ENCODE results near the gene ANXA4.

Gene ANXA4

DNA sequence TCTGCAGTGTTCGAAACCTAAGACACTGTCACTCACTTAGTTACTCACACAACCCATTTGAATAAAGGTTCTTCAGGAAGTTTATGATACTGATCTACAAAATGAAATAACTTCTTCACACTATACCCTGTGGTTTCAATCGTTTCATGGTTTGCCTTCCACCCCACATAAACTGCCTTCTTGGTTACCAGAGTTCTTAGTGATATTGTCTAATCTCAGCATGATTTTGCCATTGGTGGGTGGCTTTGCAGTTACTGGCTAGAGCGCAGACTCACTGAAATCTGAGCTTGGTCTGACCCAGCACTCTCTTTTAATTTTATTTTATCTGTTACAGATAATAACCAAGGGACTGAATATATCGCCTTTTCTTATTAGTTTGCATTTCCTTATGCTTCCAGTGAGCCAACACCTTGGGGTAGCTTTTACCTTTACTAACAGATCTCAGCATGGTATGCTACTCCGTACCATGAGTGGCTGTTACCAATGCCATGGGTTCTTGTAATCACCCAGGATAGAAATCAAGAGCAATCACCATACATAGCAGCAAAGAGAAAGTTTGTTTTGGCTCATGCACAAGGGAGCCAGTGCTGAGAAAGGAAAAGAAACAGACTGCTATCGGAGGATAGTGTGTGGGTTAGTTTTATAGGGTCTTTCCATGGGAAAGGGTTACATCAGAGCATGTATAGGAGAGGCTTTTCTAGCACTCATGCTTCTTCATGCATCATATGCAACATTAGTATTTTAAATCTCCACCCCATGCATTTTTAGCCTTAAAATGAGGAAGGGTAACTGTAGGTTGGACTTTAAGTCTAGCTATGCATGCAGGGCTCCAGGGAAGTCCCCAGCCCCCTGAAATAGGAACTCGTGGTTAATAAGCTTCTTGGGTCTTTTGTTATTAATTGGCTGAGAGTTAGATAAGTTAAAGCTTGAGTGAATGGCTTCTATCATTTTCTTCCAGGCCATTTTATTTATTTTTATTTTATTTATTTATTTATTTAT is 33.3 kb downstream of the ANXA4 start:
- no peak for TF ChIP-seq CTCF (IDR thresholded peaks at IDR 0.05; ENCODE audit: control insufficient read depth, extremely low read depth, insufficient read depth)
- no peak for DNase-seq (ENCODE audit: low read depth)

DNA sequence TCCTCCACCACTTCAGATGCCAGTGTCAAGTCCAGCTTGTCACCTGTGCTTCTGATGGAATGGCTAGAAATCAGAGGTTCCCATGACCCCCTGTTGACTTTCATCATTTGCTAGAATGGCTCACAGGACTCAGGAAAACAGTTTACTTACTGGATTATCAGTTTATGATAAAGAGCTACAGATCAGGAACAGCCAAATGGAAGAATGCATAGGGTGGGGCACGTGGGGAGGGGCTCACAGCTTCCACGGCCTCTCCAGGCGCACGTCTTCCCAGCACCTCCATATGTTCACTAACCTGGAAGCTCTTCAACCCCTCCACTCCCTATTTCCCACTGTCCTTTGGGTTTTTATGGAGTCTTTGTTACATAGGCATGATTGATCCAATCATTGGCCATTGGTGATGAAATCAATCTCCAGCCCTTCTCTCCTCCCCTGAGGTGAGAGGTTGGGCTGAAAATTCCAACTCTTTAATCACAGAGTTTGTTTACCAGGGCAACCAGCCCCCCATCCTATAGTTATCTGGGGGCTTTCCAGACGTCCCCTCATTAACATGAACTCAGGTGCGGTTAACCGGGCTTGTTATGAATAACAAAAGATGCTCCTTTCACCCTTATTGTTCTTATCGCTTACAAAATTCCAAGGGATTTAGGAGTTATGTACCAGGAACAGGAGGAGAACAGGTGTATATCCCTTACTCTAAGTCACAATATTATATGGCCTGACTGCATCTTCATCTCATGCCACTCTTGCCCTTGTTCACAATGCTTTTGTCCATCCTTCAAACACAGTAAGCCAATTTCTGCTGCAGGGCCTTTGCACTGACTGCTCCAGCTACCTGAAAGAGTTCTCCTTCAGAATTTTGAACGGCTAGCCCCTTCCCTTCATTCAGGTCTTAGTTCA is 35.2 kb downstream of the ANXA4 start:
- no peak for TF ChIP-seq CTCF (IDR thresholded peaks at IDR 0.05; ENCODE audit: control insufficient read depth, extremely low read depth, insufficient read depth)
- no peak overlapping the region for H3K4me3 ChIP-seq (ENCODE audit: low read depth, low read length)
- no peak for DNase-seq (ENCODE audit: low read depth)

More for the DNA sequence above, 33.3 kb downstream of the ANXA4 start:
- H3K4me3 ChIP-seq (ENCODE audit: low read depth, low read length), result no peak overlapping the region

DNA sequence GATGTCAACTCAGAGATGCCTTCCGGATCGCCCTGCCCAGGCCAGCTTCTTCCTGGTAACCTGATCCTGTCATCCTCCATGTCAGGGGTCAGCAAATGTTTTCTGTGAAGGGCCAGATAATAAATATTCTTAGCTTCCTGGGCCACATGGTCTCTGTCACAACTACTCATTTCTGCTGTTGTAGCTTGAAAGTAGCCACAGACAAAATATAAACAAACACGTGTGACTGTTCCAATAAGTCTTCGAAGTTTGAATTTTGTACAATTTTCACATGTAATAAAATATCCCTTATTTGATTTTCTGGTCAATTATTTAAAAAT is 35.8 kb downstream of the ANXA4 start:
- no peak for DNase-seq (ENCODE audit: low read depth)
- no peak for TF ChIP-seq CTCF (IDR thresholded peaks at IDR 0.05; ENCODE audit: control insufficient read depth, extremely low read depth, insufficient read depth)
- no peak overlapping the region for H3K4me3 ChIP-seq (ENCODE audit: low read depth, low read length)

DNA sequence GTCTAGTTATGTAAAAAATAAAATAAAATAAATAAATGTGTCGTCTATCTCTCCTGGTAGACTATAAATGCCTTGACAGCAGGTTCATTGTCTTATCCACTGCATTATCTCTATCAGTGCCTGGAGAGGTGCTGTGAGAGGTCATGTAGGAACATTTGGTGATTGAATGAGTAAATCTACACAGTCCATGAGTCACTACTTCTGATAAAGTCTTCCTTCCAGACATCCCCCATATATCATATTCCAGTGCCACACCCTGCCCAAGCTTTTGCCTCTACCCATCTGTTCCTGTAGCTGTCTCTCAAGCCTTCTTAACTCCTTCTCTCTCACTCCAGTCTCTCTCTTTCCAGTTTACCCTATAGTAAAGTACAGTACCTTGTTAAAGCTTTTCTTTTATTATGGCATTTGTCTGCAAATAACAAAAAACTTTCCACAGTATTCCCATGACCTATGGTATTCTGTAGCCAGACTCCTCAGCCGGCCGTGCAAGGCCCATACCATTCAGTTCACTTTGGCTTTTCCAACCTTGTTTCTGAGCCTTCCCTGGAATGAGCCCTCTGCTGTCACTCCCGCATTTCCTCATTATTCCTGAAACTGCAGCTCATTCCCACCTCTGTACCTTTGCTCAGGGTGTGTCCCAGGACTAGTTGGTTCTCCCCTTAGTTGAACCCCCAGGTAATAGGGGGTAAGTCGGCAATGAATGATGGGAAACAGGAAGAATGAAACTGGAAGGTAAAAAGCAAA is 37.5 kb downstream of the ANXA4 start:
- DNase-seq (ENCODE audit: low read depth), result no peak
- H3K4me3 ChIP-seq (ENCODE audit: low read depth, low read length), result no peak overlapping the region
- no peak for TF ChIP-seq CTCF (IDR thresholded peaks at IDR 0.05; ENCODE audit: control insufficient read depth, extremely low read depth, insufficient read depth)

- TF ChIP-seq CTCF (IDR thresholded peaks at IDR 0.05; ENCODE audit: control insufficient read depth, extremely low read depth, insufficient read depth), result no peak
- DNase-seq (ENCODE audit: low read depth), result no peak
- no peak overlapping the region for H3K4me3 ChIP-seq (ENCODE audit: low read depth, low read length)
Observed at GRCh38 chr2:69780921-69781320, 39.0 kb downstream of the ANXA4 start.
